H9 (cell line): ENCODE data around the gene TSPAN17. TPM values are rescaled to one million over a fixed set of nuclear protein-coding genes. Genes with fewer than 3 reads are reported as not detected.

ENCODE experiments used
- DNase-seq: peaks from one replicate; pipeline ENCODE4 v3.0.0-alpha.2; 2017
- H2AFZ ChIP-seq: one replicate; pipeline ENCODE4 v1.6.1; 2013; ENCODE audit warnings: mild to moderate bottlenecking, low read length, control low read depth, moderate library complexity
- H2AK5ac ChIP-seq: 2 replicates; pipeline ENCODE4 v1.6.1; 2013; ENCODE audit warnings: low read length, control low read depth, mixed read lengths; ENCODE audit not compliant: insufficient read length
- H2BK120ac ChIP-seq: one replicate; pipeline ENCODE4 v1.6.1; 2013; ENCODE audit warnings: low read depth, mild to moderate bottlenecking, low read length, control low read depth, inconsistent platforms; ENCODE audit not compliant: poor library complexity, severe bottlenecking
- H2BK12ac ChIP-seq: 2 replicates; pipeline ENCODE4 v1.6.1; 2013; ENCODE audit warnings: low read length, control low read depth, mixed read lengths, low read depth; ENCODE audit not compliant: insufficient read length
- H2BK15ac ChIP-seq: 2 replicates; pipeline ENCODE4 v1.6.1; 2013; ENCODE audit warnings: low read depth, low read length, control low read depth
- H2BK20ac ChIP-seq: one replicate; pipeline ENCODE4 v1.6.1; 2013; ENCODE audit warnings: low read depth, mild to moderate bottlenecking, low read length, control low read depth, inconsistent platforms; ENCODE audit not compliant: poor library complexity, severe bottlenecking
- H2BK5ac ChIP-seq: 2 replicates; pipeline ENCODE4 v1.6.1; 2013; ENCODE audit warnings: low read length, control low read depth, mixed read lengths; ENCODE audit not compliant: insufficient read length
- H3K14ac ChIP-seq: 2 replicates; pipeline ENCODE4 v1.6.1; 2013; ENCODE audit warnings: low read length, control low read depth; ENCODE audit not compliant: insufficient read depth
- H3K18ac ChIP-seq: 2 replicates; pipeline ENCODE4 v1.6.1; 2013; ENCODE audit warnings: low read depth, mild to moderate bottlenecking, mixed read lengths, low read length, control low read depth; ENCODE audit not compliant: insufficient read length
- H3K23ac ChIP-seq: 2 replicates; pipeline ENCODE4 v1.6.1; 2013; ENCODE audit warnings: low read length, control low read depth, mixed read lengths, low read depth; ENCODE audit not compliant: insufficient read length
- H3K23me2 ChIP-seq: 2 replicates; pipeline ENCODE4 v1.6.1; 2013; ENCODE audit warnings: low read depth, mild to moderate bottlenecking, mixed read lengths, low read length, control low read depth; ENCODE audit not compliant: insufficient read length, poor library complexity, severe bottlenecking
- H3K27ac ChIP-seq: 2 replicates; pipeline ENCODE4 v1.5.1; 2013; ENCODE audit warnings: low read length, control low read depth, mixed read lengths, low read depth; ENCODE audit not compliant: insufficient read length
- H3K27me3 ChIP-seq: 2 replicates; pipeline ENCODE4 v1.6.1; 2013; ENCODE audit warnings: low read length, control low read depth, inconsistent platforms; ENCODE audit not compliant: insufficient read depth
- H3K4ac ChIP-seq: 2 replicates; pipeline ENCODE4 v1.6.1; 2013; ENCODE audit warnings: low read depth, mild to moderate bottlenecking, control low read depth, inconsistent platforms, low read length, moderate library complexity
- H3K4me1 ChIP-seq: 2 replicates; pipeline ENCODE4 v1.6.1; 2013; ENCODE audit warnings: low read length, control low read depth, inconsistent platforms; ENCODE audit not compliant: insufficient read depth
- H3K4me2 ChIP-seq: 2 replicates; pipeline ENCODE4 v1.6.1; 2013; ENCODE audit warnings: low read length, control low read depth, mixed read lengths; ENCODE audit not compliant: insufficient read length, insufficient read depth
- H3K56ac ChIP-seq: 2 replicates; pipeline ENCODE4 v1.6.1; 2013; ENCODE audit warnings: low read depth, mild to moderate bottlenecking, mixed read lengths, low read length, control low read depth; ENCODE audit not compliant: insufficient read length
- H3K79me1 ChIP-seq: 2 replicates; pipeline ENCODE4 v1.6.1; 2013; ENCODE audit warnings: low read depth, mild to moderate bottlenecking, moderate library complexity, low read length, control low read depth, inconsistent platforms; ENCODE audit not compliant: insufficient read depth, poor library complexity, severe bottlenecking
- H3K79me2 ChIP-seq: 2 replicates; pipeline ENCODE4 v1.6.1; 2013; ENCODE audit warnings: low read length, control low read depth, inconsistent platforms; ENCODE audit not compliant: insufficient read depth
- H3K9ac ChIP-seq: 2 replicates; pipeline ENCODE4 v1.6.1; 2013; ENCODE audit warnings: low read length, control low read depth, mixed read lengths; ENCODE audit not compliant: insufficient read length; ENCODE audit errors: extremely low read depth
- H3K9me3 ChIP-seq: one replicate; pipeline ENCODE4 v1.6.1; 2013; ENCODE audit warnings: low read depth, low read length, inconsistent platforms; ENCODE audit not compliant: control insufficient read depth
- H3T11ph ChIP-seq: one replicate; pipeline ENCODE4 v1.6.1; 2013; ENCODE audit warnings: mild to moderate bottlenecking, low read length, control low read depth, inconsistent platforms
- H4K20me1 ChIP-seq: one replicate; pipeline ENCODE4 v1.6.1; 2013; ENCODE audit not compliant: control insufficient read depth, insufficient read length, insufficient read depth
- H4K5ac ChIP-seq: 2 replicates; pipeline ENCODE4 v1.6.1; 2013; ENCODE audit warnings: low read depth, mild to moderate bottlenecking, mixed read lengths, low read length, control low read depth; ENCODE audit not compliant: insufficient read length
- H4K8ac ChIP-seq: replicated peaks from 2 replicates; pipeline ENCODE4 v1.6.1; 2013; ENCODE audit warnings: low read length, control low read depth, mixed read lengths, low read depth; ENCODE audit not compliant: insufficient read length
- H4K91ac ChIP-seq: 2 replicates; pipeline ENCODE4 v1.6.1; 2013; ENCODE audit warnings: low read depth, mild to moderate bottlenecking, moderate library complexity, mixed read lengths, low read length, control low read depth; ENCODE audit not compliant: insufficient read length
- H3K27ac Mint-ChIP-seq, 3 experiments: 2 replicates in 2 of 3; 3 replicates in 1 of 3; pipeline ENCODE4 v1.8.0; 2020 to 2021; ENCODE audit warnings: mixed read lengths in 3 of 3, mild to moderate bottlenecking in 1 of 3, moderate library complexity in 1 of 3
- H3K27me3 Mint-ChIP-seq: 2 replicates; pipeline ENCODE4 v1.8.0; 2021; ENCODE audit warnings: low read depth, mild to moderate bottlenecking, moderate library complexity, mixed read lengths
- H3K36me3 Mint-ChIP-seq, 3 experiments: 2 replicates in 2 of 3; 3 replicates in 1 of 3; pipeline ENCODE4 v1.8.0; 2020 to 2021; ENCODE audit warnings: low read depth in 3 of 3, mixed read lengths in 3 of 3; ENCODE audit not compliant: insufficient read depth in 1 of 3
- H3K4me1 Mint-ChIP-seq, 2 experiments: 2 replicates each; pipeline ENCODE4 v1.8.0; 2020; ENCODE audit warnings: mixed read lengths in 2 of 2
- H3K4me3 Mint-ChIP-seq, 2 experiments: 2 replicates in 1 of 2; 3 replicates in 1 of 2; pipeline ENCODE4 v1.8.0; 2020 to 2021; ENCODE audit warnings: mild to moderate bottlenecking in 2 of 2, mixed read lengths in 2 of 2, moderate library complexity in 1 of 2
- H3K9me3 Mint-ChIP-seq, 2 experiments: 2 replicates in 1 of 2; 3 replicates in 1 of 2; pipeline ENCODE4 v1.8.0; 2020; ENCODE audit warnings: mild to moderate bottlenecking in 2 of 2, mixed read lengths in 2 of 2, moderate library complexity in 1 of 2
- CTCF ChIP-seq: fragments of 200-600 bp; sonication (generic); conservative IDR thresholded peaks from 3 replicates; pipeline ENCODE4 v1.8.0; 2021; ENCODE audit warnings: antibody characterized with exemption, mild to moderate bottlenecking
- WGBS: extraction: QIAGEN DNeasy Blood & Tissue Kit; methylation state at CpG from one replicate; pipeline ENCODE4 v1.1.7; 2013; ENCODE audit warnings: missing lambda C conversion rate, low lambda C conversion rate, mixed read lengths; ENCODE audit not compliant: insufficient read length; ENCODE audit errors: extremely low coverage; 5-methylcytosine and 5-hydroxymethylcytosine counted together
- total RNA-seq: library from RNA; stranded (reverse); gene quantifications from 2 replicates; pipeline ENCODE4 v1.2.1, GENCODE V29; 2021

Gene TSPAN17
- total RNA-seq, 1 experiment from 2014 or later, result 46.8 TPM

DNA sequence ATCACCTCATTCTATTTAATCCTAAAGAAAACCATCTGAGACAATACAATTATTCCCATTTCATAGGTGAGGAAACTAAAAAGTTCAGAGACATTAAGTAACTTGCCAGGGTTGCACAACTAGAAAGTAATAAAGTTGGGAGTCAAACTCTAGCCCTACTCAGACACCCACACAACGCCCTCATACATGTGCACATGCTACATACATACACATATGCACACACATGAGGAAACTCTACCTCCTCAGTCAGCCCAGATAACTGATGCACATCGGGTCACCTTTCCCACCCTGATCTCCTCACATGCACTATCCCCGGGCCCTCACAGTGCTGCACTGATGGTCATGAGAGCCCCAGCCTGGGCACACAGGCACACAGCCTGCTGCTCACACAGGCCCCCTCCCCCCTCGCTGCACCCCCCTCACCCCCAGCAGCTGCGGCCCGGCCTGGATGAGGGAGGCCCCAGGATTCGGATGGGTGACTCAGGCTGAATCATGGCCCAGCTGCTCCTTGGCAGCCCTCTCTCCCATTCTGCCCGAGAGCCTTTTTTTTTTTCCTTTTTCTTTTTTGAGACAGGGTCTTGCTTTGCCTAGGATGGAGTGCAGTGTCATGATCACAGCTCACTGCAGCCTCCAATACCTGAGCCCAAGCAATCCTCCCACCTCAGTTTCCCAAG, 32.3 kb upstream of the TSPAN17 start:
- Histone ChIP-seq H4K5ac (no peak overlapping the region), H3K4me2 (no peak overlapping the region), H3K27me3 (peaks cover 2% of the 10 kb centered on the region; the same call in 1 of the 2 replicates), H3T11ph (no peak overlapping the region), H3K27ac (no peak overlapping the region), H4K8ac (no peak overlapping the region), H2AK5ac (no peak overlapping the region), H4K20me1 (no peaks in the 10 kb centered on the region), H3K23me2 (peaks cover 3% of the 10 kb centered on the region), H3K56ac (no peak overlapping the region), H3K79me2 (no peaks in the 10 kb centered on the region), H3K18ac (no peak overlapping the region), H3K9ac (no peak overlapping the region), H2BK15ac (no peak overlapping the region), H3K14ac (no peak overlapping the region), H3K23ac (no peak overlapping the region), H3K79me1 (no peaks in the 10 kb centered on the region), H3K4ac (no peak overlapping the region), H3K9me3 (no peaks in the 10 kb centered on the region), H2BK120ac (no peak overlapping the region), H2BK5ac (no peak overlapping the region), H2BK20ac (no peak overlapping the region), H4K91ac (no peak overlapping the region), H2BK12ac (no peak overlapping the region), H2AFZ (no peak overlapping the region), H3K4me1 (no peaks in the 10 kb centered on the region; the same call in 1 of the 2 replicates)
- Mint-ChIP-seq H3K36me3 (no peaks in the 10 kb centered on the region), H3K27me3 (peaks cover 60% of the 10 kb centered on the region), H3K27ac (no peak overlapping the region), H3K4me1 (peaks cover 21 to 37% of the 10 kb centered on the region in 2 experiments), H3K4me3 (no peak overlapping the region), H3K9me3 (no peaks in the 10 kb centered on the region)
- no CpG with 5 or more reads among the region's 8 CpGs for WGBS
- no peak for DNase-seq
- no peak for TF ChIP-seq CTCF
